Activated T-cell treated with anti-CD3 and anti-CD28 coated beads for 1 hour (primary cell): ENCODE data around the gene QKI.

Source experiments
- DNase-seq: peaks from one replicate; pipeline ENCODE4 v3.0.0-alpha.2; 2020; ENCODE audit warnings: low read depth

Gene QKI

GRCh38 chr6:163392533-163392932 is 22.0 kb upstream of the QKI start:
- DNase-seq: no peak

DNA sequence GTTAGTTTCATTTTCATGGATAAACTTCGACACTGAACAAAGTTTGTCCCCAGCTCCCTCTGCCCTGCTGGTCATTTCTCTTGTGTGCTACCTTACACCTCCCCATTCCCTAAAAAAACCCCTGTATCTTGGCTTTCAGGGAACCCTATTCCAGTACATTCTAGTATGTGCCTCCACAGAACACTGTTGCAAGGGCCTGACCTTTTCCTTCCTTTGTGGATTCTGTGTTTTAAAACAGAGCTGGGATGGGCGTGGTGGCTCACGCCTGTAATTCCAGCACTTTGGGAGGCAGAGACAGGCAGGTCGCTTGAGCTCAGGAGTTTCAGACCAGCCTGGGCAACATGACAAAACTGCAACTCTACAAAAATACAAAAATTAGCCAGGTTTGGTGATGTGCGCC is 20.6 kb upstream of the QKI start:
- no peak for DNase-seq

GRCh38 chr6:163394659-163395058 is 19.9 kb upstream of the QKI start:
- no peak for DNase-seq

DNA sequence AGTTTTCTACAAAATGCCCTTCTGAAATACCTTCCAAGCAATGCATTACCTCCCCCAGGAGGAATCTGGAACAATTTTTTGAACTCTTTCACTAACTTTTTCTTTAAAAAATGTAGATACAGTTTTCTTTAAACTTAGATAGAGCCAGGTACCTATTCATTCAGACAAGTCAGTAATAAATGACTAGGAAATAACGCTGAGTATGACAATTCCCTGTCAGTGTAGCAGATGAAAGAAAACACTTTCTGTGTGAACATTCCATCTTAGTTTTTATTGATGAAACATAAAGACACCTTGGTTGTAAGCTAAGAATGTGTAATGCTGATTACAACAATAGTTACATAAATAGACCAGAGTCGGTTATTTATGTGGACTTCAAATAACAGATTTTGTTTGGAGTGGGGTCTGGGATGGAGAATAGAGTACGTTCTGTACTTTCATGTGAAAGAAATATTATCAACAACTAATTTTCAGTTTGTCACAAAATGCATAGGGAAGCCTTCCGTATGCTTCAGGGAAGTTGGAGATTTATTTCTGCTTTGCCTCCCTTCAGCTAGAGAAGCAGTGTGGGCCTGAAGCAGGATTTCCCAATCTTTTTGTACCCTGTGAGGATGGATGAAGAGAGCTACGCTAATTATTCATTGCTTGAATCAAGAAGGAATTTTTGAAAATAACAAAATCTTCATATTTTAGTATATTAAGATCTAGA is 19.2 kb upstream of the QKI start:
- DNase-seq: no peak

GRCh38 chr6:163395831-163396185 is 18.7 kb upstream of the QKI start:
- DNase-seq: no peak

- DNase-seq: no peak
Measured at GRCh38 chr6:163397326-163397725, 17.2 kb upstream of the QKI start.

GRCh38 chr6:163398115-163398514 is 16.4 kb upstream of the QKI start:
- no peak for DNase-seq

- DNase-seq: no peak
Measured at GRCh38 chr6:163398815-163399214, 15.7 kb upstream of the QKI start.

DNA sequence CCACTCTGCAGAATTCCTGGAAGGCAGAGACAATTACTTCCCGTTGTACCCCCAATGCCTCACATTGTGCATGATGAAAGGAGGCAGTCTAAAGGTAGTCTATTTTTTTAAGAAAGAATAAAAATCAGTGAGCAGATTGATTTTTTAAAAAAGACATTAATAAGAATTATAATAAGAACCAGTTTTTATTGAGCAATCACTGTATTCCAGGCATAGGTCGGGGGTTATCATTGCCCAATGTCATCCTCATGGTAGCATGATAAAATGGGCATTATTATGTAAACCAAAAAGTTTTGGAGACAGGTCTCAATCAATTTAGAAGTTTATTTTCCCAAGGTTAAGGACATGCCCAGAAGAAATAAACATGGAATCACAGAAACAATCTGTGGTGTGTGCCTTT is 14.0 kb upstream of the QKI start:
- DNase-seq: no peak

GRCh38 chr6:163401039-163401885 is 13.3 kb upstream of the QKI start:
- no peak for DNase-seq

DNA sequence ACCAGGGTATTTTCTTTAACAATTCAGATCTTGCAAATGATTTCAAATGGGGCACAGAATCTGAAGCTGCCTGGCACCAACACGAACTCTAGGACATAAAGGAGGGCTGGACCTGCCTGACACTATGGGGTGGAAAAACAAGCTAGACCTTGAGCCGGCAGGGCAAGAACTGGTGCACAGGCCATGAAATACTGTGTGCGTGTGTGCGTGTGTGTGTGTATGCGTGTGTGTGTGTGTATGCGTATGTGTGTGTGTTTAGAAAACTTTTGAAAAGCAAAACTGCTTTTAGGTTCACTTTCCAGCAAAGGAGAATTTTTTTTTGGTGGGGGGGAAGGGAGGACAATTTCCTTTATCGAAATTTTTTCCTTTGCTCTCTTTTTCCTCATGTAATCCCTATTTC is 11.9 kb upstream of the QKI start:
- no peak for DNase-seq

DNA sequence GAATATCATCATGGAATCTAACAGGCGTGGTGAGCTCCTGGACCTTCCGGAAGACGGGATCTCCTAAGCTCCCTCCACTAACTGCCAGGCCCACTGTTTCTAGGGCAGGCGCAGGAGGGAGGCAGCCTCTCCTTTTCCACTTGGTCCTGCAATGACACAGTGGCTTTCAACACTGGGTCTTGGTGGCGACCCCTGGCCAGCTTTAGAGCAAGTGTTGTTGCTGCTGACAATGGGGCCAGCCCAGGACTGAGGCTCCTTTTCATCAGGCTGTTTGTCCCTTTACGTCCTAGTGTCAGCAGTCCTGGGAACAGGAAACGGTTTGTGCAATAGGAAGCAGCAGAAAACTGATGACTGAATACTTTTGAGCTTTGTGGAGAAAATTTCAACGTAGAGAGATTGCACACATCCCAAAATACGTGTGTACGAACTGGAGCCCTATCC is 9.7 kb upstream of the QKI start:
- no peak for DNase-seq

- no peak for DNase-seq
Measured at GRCh38 chr6:163405412-163406309, 8.9 kb upstream of the QKI start.

DNA sequence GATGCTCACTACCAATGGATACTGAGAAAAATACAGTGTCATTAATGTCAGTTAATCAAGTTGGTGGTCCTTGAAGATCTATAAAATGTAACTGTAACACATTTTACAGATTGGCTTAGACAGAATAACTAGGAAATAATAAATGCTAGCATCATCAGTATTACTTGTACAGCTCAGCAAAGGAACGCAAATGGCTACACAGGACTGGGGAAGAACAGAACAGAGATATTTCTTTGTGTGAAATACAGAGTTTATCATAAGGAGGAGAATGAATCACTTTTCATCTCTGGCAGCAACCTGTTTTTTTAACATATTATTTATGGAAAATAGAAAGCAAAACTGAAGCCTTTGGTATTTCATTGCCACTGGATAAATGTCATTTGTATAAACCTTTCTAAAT is 8.2 kb upstream of the QKI start:
- no peak for DNase-seq

GRCh38 chr6:163406830-163407229 is 7.7 kb upstream of the QKI start:
- DNase-seq: no peak

DNA sequence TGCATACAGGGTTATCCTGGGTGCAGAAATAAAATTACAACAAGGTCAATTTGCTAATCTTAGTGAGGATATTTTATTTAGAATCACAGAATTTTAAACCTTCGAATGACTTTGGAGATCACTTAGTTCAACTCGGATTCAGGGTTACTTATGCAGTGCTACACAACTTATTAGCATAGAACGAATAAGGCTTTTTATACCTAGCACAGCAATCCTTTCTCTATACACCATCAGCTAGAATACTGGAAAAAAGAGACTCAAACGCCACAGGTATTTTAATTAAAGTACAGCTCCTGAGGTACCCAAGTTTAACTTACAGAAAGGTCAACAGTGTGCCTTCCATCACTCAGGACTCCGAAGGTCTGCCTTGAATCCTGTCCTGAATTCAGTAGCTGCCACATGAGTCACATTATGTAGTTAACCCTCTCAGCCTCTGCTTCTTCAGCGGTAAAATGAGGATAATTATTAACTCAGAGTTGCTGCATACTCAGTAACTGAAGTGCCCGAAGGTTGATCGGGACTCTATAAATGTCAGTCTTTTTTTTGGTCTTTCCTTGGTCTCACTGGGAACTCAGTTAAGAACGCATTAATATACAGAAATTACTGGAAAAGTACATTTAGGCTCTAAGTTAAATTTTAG is 6.0 kb upstream of the QKI start:
- no peak for DNase-seq

DNA sequence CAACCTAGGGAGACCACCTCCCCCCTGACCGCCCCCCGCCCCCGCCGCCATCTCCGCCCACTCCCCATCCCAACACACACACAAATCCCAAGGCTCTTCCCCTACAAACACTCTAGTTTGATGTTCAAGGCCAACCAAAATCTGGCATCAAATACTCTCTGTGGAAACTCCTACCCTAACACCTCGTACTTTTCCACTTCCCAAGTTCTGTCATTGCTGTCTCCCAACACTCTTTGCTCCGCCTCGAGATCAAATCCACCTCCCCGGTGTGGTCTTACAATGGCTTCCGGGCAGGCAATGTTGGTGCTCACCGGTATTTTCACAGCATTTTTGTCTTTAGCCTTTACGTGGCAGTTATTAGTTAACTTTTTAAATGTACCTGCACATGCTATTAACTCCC is 4.8 kb upstream of the QKI start:
- no peak for DNase-seq

- DNase-seq: no peak
Measured at GRCh38 chr6:163412341-163412740, 2.2 kb upstream of the QKI start.

DNA sequence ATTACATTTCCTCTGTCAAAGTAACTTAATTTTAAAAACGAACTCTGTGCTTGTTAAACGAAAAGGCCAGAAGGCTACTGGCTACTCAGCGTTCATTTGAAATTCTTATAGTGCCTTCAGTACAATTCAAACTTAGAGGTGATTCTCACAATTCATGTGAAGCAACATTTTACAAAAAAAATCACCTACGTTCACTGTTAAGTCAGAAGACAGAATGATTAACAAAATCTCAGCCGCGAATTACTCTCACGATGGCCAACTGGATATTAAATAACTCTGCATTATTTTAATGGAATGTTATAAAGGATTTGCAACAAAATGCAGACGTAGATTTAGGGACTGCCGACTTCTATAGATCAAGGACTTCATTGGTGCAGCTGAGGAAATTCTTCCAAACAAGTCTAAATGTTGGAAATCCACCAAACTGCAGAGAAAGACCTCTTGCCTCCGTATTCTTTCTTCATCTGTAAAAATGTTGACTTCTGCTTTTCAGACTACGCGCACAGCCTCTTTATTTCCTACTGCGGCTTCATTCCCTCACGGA is 1.6 kb upstream of the QKI start:
- DNase-seq: no peak

- peak; percentile 89 for DNase-seq
Measured at GRCh38 chr6:163413345-163414116, 987 bp upstream of the QKI start.
